ENCODE data around the gene CABLES2.

CABLES2 gene, protein sequence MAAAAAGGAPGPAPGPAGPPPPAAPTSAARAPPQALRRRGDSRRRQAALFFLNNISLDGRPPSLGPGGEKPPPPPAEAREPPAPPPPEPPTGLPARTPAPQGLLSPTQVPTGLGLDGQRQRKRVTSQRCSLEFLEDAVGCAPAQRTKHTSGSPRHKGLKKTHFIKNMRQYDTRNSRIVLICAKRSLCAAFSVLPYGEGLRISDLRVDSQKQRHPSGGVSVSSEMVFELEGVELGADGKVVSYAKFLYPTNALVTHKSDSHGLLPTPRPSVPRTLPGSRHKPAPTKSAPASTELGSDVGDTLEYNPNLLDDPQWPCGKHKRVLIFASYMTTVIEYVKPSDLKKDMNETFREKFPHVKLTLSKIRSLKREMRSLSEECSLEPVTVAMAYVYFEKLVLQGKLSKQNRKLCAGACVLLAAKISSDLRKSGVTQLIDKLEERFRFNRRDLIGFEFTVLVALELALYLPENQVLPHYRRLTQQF
- 6.5 to 10.9 reads per million in 2 donors for total RNA-seq

GRCh38 chr20:62407221-62407992, at the start of gene CABLES2:
TSS of gene CABLES2 (minus strand) at chr20:62407285. CDS start at chr20:62407276, 9 bp downstream.
- DNase-seq: peak; percentile 82 to 97 (median 87)

- no peak for DNase-seq
Observed at GRCh38 chr20:62455929-62456328, 48.8 kb upstream of the CABLES2 start.

DNA sequence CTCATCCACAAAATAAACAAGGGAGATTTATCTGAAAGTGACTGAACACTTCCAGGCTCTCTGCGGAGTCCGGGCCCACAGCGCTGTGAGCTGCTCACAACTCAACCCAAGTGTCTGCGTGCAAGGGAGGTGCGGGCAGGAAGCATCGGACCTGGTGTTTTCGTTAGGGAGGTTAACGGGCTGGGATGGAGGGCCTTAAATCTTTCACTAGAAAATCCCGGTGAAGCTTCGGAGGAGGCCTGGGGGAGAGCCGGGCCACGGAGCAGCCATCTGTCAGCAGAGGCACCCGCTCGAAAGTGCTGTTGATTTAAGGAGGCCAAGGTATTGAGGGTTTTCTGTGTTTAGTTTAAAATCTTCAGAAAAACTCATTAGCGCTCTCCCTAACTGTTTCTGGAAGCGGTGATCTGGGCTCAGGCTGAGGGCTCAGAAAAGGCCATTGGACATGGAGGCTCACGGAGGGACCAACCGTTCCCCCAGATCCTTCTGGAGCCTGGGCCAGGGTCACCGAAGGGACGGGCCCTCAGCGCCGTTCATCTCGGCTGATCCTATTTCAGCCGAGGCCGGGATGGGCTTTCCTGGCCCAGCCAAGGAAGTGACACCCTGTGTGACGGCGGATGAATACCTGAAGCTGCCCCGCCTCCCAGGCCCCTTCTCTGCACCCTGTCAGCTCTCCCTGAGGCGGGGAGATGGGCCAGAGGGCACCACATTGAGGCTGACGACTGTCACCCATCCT, 48.0 kb upstream of the CABLES2 start:
- no peak for DNase-seq

DNA sequence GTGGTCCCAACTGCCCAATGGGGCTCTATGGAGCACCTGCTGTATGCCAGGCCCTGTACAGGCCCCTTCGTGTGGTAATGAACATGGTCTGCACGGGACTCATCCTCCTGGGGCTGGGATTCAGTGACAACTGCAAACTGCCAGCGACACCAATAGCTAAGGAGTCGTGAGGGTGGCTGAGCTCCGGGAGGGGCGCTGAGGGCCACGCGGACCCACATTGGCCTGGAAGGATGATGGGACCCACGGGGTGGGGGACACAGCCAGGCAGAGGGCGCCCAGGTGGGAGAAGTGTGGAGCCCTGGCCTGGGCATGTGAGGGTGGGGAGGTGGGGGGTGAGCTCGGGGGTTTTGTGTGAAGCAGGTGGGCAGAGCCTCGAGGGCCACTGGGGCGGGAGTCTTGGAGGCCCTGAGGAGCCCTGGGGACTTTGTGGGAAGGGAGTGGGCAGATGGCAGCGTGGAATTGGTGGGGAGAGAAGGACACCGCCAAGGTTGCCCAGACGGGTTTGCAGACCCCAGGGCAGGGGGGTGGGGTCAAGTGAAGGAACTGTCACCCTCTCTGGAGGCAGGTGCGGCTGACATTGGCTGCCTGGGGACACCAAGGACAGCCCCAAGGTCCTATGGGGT, 46.2 kb upstream of the CABLES2 start:
- DNase-seq: no peak

GRCh38 chr20:62452475-62453095, 45.5 kb upstream of the CABLES2 start:
- no peak for DNase-seq

DNA sequence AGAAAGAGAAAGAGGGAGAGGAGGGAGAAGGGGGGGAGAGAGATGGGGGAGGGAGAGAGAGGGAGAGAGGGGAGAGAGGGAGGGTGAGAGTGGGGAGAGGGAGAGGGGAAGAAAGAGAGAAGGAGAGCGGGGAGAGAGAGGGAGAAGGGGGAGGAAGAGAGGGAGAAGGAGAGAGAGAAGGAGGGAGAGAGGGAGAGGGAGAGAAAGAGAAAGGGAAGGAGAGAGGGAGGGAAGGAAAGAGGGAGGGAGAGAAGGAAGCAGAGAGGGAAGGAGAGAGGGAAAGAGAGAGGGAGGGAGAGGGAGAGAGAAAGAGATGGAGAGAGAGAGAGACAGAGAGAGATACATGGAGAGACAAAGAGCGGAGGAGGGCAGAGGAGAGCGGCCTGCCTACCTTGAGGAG, 44.9 kb upstream of the CABLES2 start:
- no peak for DNase-seq

GRCh38 chr20:62451156-62451767, 44.2 kb upstream of the CABLES2 start:
- no peak for DNase-seq

- no peak for DNase-seq
Observed at GRCh38 chr20:62449951-62450691, 43.0 kb upstream of the CABLES2 start.

- DNase-seq: no peak
Observed at GRCh38 chr20:62448788-62449187, 41.7 kb upstream of the CABLES2 start.

- DNase-seq: no peak
Observed at GRCh38 chr20:62448038-62448437, 41.0 kb upstream of the CABLES2 start.

GRCh38 chr20:62446888-62447869, 40.1 kb upstream of the CABLES2 start:
- no peak for DNase-seq

DNA sequence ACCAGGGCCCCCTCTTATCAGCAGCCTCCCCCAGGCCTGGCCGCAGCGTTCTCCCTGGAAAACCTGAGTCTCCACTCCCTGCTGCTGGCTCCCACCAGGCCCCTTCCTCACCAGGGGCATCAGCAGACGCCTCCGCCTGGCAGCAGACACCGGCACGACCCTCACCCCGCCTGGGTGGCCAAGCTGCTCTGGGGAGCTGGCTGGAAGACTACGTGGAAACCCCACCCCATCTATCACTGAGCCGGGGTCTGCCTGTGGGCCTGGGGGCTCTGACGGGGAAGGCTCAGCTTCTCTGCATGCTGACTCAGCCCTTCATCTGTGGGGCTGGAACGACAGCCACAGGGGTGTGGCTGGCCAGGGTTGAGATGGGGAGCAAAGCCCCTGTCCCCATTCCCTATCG, 39.4 kb upstream of the CABLES2 start:
- DNase-seq: no peak

GRCh38 chr20:62445553-62446340, 38.7 kb upstream of the CABLES2 start:
- DNase-seq: no peak

- no peak for DNase-seq
Observed at GRCh38 chr20:62444286-62444685, 37.2 kb upstream of the CABLES2 start.

- DNase-seq: no peak
Observed at GRCh38 chr20:62441987-62442539, 35.0 kb upstream of the CABLES2 start.

- DNase-seq: no peak
Observed at GRCh38 chr20:62439218-62439617, 32.1 kb upstream of the CABLES2 start.

GRCh38 chr20:62437927-62438326, 30.8 kb upstream of the CABLES2 start:
- DNase-seq: no peak

GRCh38 chr20:62437496-62437895, 30.4 kb upstream of the CABLES2 start:
- DNase-seq: no peak
